Stimulated activated CD4-positive, alpha-beta T cell treated with anti-CD3 and anti-CD28 coated beads, Interleukin-1b, Interleukin-23, amount 100 ng/mL, for 48 hours (primary cell): ENCODE measurements around the gene HSPG2.
A peak's percentile ranks its signal among the peaks of the same experiment; 100 is the strongest.
"Not testable (repeated sequence)": the region's sequence is repeated elsewhere in the genome, so short reads cannot be mapped to it uniquely, and the experiment has no call there.

Experiments used
- DNase-seq: peaks from one replicate; pipeline ENCODE4 v3.0.0-alpha.2; 2020

The HSPG2 gene

DNA sequence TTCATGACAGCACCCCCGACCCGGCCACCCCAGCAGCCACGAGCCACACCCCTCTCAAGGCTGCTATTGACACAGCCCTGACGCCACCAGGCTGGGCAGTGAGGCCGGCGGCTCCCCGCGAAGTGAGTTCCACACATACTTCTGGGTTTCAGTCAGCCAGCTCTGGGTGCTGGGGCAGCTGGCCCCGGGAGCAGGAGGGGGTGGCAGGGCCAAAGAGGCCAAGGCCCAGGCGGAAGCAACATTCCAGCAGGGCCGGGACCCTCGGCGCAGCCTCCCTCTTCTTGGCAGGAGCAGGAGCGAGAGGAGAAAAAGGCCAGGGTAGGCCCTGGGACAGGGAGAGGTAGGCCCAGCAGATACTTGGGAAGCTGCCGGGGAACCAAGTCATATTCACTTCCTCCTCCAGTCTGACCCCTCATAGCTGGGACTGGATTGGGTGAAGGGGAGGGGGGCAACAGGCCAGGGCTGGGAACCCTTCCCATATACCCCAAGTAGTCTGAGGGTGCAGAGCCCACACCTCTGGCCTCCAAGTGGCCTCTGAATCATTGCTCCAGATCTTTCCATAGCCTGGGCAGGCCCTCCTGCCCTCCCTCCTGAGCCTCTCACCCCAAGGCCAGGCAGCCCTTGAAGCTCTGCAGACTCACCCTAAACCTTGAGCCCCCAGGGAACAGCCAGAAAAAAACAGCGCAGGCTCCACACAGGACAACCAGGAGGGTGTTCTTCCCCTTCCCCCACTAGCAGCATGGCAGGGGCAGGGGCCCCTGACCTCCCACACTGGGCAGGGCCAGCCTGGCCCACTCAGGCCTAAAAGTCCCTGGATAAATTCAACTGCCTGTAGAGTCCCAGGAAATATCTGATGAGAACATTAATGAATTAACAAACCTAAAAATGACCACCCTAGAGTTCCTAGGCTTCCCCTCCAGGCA, 5.7 kb downstream of the HSPG2 start:
- DNase-seq = no peak

DNA sequence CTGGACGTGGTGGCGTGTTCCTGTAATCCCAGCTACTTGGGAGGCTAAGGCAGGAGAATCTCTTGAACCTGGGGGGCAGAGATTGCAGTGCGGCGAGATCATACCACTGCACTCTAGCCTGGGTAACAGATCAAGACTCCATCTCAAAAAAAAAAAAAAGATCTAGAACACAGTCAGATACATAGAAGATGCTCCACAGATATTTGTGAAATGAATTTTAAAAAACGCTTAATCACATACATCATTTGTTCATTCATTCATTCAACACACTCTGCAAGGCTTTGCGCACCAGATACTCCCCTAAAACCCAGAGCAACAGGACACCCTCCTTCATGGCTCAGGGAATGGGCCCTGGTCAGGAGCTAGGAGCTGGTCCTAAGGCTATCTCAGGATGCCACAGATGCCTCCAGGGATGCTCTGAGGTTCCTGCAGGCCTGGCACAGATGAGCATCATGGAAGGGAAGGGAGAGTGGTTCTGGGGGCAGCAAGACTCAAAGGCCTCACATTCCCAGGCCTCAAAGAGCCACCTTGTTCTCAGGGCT, 6.4 kb downstream of the HSPG2 start:
- DNase-seq = no peak

DNA sequence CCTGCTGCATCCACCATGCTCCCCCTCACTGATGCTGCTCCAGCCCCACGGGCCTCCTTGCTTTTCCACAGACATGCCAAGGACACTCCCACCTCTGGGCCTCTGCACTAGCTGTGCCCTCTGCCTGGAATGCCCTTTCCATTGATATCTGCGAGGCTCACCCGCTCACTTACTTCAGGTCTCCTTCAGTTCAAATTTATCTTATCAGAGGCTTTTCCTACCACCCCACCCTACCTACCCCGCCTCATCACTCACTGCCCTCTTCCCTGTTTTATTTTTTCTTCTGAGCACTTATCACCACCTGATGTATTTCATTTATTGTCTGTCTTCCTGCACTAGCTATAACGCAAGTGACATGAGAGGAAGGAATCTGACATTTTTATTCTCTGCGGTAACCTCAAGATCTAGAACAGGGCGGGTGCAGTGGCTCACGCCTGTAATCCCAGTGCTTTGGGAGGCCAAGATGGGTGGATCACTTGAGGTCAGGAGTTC, 7.0 kb downstream of the HSPG2 start:
- DNase-seq = no peak

DNA sequence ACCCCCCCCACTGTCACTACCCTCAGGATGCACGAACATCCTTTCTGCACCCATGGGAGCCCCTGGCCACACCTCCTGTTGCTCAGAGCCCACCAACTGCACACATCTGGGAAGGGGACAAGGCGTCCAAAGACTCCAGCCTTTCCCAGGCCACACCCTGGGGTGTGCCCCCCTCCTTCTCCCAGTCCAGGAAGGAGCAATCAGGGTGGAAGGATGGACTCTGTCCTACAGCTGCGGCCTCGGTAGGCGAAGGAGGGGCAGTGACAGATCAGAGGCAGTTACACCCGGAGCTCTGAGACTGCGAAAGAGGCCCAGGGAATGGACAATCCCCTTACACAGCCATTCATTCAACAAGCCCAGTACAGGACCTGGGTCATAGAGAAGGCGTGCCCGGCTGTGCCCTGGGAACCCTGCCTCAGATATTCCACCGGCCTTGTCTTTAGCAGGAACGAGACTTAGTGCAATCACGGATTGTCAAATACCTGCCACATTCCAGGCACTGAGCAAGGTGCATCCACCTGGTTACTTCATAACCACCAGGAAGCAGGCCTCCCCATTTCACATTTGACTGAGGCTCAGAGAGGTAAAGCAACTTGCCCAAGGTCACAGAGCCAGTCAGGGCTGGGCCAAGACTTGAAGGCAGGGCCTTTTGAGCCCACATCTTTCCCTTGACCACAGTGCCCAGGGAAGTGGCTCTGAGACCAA, 9.4 kb downstream of the HSPG2 start:
- DNase-seq = no peak

- no peak for DNase-seq
These were observed 10.1 kb downstream of the HSPG2 start for GRCh38 chr1:21926814-21927532.

DNA sequence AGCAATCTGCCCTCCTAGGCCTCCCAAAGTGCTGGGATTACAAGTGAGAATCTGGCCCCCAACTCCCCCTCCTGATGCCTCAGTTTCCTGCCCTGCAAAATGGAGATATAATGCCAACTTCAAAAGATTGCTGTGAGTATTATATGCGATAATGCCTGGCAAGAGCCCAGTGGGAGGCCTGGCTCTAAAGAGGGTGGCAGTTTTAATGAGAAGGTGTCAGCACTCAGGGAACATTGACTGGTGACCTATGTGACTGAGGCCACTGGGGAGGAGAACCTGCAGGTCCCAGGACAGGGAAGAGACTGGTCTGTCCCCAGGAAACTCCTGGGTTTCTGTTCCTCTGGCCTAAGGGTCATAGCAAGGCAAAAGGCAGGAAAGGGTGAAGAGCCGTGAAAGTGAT, 11.0 kb downstream of the HSPG2 start:
- DNase-seq = no peak

DNA sequence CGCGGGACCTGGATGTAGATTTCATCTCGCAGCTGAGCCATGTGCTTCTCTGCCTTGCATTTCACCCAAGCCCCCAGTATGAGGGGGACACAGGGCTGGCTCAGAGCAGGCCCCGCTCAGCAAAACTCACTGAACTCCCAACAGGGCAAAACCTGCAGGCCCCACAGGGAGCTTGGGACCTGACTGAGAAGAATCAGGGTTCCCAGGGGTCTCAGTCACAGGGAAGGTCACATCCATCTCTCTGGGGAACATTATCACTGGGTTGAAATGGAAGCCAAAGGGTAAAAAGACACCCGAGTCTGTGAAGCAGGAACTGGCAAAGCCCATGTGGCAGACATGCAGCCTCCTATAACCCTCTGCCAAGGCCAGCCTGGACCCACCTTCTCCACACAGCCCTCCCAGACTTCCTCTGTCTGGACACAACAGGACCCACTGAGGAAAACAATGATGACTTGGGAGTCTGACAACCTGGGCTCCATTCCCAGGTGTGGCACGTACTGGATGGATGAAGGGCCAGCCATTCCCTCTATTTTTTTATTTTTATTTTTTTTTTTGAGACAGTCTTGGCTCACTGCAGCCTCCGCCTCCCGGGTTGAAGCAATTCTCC, 11.7 kb downstream of the HSPG2 start:
- no peak for DNase-seq

DNA sequence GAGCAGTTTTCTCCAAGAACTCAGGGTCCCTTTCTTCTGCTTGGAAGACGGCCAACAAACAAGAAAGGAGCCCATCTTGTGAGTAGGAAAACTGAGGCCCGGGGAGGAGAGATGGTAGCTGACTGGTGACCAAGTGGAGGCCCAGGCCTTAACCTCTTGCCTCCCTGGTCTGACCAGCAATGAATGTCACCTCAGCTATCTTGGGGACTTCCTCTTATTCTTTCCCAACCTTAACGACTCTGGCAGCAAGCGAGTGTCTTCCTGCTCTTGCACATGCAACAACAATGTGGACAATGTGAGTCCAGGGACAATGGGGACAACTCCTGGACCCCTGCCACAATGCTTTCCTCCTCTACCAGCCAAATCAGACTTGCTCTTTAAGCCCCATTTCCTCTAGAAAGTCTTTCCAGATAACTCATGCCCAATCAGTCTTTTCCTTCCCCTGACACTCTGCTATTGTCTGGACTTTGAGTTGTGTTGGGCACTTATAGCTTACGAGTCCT, 12.6 kb downstream of the HSPG2 start:
- DNase-seq = no peak

DNA sequence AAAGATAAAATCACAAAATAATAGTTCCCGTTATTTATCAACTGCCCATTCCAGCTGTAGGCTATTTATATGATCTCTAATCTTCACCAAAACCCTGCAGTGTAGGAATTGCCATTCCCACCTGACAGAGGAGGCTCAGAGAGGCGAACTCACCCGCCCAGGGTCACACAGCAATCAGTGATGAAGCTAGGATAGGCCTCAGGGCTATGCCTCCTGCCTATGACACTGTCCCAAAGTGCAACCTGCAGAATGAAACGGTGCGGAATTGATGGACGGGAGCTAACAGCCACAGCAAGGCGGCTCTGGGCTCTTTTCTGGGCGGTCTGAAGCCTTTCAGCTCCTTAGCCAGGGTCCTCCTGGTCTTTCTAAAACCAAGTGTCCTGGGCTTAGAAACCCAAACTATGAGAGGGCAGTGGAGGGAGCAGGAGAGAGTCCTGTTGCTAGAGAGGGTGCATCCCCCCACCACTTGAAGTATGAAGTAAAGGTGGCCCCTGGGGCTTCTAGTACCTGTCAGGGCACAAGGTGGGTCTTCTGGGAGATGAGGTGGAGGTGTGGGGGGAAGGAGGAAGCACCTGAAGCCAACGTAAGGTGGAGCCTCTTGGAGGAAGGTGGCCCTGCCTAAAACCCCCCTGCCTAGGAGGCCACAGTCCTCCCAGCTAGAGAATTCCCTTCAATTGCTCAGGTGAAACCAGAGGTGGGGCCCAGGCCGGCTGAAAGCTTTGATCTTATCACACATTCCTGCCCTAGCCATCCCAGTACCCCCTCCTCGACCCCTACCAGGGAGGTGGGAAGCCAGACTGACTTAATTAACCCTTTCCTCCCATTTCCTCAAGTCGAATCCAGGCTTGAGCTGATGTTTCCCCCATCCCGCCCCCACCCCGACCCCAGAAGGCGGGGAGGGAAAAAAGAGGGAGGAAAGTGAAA, 14.8 kb downstream of the HSPG2 start:
- DNase-seq = no peak

DNA sequence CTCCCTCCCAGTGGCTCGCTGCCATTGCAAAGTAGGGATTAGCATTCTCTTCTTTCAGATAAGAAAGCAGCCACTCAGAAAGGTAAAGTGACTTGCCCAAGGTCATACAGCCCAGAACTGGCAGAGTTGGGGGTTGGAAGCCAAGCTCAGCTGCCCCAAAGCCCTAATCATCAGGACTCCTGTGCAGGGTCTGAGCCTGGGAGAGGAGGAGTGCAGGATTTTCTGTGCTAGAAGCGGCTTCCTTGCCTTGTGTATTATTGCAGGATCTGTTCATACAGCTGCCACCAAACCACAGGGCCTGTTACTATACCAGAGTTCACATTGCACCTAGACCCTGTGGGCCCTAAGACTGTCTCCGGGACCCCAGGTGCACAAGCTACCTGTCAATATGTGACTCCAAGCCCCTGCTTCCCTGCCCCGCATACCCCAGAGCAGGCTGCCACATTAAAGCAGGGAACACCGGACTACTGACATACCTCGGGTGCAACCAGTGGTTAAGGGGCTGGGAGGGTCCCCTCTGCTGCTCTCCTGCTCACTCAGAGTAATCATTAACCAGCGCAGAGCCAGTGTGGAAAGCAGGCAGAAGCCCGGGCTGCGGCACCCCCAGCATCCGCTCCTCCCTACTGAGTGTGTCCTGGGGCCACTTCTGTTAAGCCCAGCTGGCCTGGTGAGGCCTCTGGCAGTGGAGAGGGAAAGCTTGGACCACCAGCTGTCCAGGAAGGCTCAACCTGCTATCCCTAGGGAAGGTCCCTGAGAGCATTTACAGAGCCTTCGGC, 15.8 kb downstream of the HSPG2 start:
- no peak for DNase-seq

DNA sequence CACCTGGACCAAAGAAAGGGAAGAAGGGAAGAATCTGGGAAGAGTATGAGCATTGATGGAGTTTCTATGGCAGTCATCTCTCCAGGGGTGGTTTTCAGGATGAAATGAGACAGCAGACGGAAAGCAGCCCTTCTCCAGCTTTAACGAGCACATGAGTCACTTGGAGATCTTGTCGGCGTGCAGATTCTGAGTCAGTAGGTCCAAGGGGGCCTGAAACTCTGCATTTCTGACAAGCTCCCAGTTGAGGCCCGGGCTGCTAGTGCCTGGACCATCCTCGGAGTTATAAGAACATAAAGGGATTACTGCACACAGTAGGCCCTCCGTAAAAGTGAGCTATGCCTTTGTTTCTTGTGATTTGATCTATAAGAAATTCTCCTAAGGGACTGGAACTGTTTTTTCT, 17.6 kb downstream of the HSPG2 start:
- no peak for DNase-seq

DNA sequence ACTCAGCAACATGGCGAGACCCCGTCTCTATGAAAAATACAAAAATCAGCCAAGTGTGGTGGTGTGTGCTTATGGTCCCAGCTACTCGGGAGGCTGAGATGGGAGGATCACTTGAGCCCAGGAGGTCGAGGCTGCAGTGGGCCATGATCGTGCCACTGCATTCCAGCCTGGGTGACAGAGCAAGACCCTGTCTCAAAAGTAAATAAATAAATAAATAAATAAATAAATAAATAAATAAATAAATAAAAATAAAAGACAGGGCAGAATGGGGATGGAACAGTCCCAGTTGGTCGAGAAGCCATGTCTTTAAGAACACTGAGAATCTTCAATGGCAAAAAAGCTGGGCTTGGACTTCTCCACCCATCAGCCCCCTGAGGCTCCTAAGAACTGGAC, 19.9 kb downstream of the HSPG2 start:
- not testable (repeated sequence) for DNase-seq

- DNase-seq = no peak
These were observed 20.5 kb downstream of the HSPG2 start for GRCh38 chr1:21916447-21917238.

- DNase-seq = no peak
These were observed 22.1 kb downstream of the HSPG2 start for GRCh38 chr1:21914880-21915640.

- no peak for DNase-seq
These were observed 22.7 kb downstream of the HSPG2 start for GRCh38 chr1:21914450-21914849.

- peak; percentile 14 for DNase-seq
These were observed 23.3 kb downstream of the HSPG2 start for GRCh38 chr1:21913763-21914162.

DNA sequence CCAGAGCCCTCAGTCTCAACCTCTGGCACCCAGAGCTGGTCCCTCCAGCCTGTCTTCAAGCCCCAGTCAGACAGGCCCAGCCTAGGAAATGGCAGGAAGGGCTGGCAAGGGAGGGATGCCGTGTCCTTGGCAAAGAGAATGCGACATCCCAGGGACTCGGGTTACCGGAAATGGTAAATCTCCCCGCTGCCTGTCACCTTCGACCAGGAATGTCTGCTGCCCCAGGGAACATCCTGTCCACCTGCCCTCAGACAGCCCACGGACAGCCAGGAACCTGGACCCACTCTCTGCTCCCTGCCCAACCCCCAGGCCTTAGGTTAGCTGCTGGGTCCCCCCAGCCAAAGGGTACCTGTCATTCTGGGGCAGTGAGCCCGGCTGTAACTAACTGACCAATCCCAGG, 23.9 kb downstream of the HSPG2 start:
- DNase-seq = no peak

DNA sequence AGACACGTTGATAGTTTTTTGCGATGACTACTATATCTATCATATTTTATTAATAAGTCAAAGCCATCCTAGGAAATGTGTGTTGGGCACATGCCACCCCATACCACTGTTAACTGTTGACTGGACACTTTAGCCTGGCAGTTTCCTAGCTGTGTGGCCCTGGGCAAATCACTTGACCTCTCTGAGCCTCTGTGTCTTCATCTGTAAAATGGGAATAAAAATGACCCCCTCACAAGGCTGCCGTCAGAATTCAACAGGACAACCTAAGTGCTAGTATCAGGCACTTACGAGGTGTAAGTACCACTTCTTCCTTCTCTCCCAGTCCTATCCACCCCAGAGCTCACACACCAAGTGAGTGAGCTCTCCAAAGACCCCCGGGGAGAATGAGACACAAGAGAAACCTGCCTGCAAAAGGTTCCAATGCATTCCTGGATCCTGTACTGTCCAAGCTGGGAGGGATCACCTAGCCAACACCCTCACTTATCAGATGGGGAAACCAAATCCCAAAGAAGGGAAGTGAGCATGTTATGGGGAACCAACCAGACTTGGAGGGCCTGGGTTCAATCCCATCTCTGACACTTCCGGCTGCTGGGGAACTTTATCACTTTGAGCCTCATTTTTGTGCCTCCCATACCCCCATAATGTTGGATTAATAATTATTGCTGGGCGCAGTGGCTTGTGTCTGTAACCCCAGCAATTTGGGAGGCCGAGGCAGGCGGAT, 24.9 kb downstream of the HSPG2 start:
- no peak for DNase-seq
